ENCODE measurements around the gene FILIP1.

The FILIP1 gene

GRCh38 chr6:75397656-75398465, 95.7 kb downstream of the FILIP1 start:
- DNase-seq, result no peak
- Mint-ChIP-seq H3K27me3 (peaks cover 12% of the 10 kb centered on the region), H3K9me3 (no peaks in the 10 kb centered on the region), H3K4me3 (no peak overlapping the region), H3K4me1 (no peaks in the 10 kb centered on the region), H3K27ac (no peak overlapping the region)
- no peak for ATAC-seq

GRCh38 chr6:75397171-75397570, 96.4 kb downstream of the FILIP1 start:
- Mint-ChIP-seq H3K4me3 (no peak overlapping the region), H3K4me1 (no peaks in the 10 kb centered on the region), H3K9me3 (no peaks in the 10 kb centered on the region), H3K27ac (no peak overlapping the region), H3K27me3 (peaks cover 12% of the 10 kb centered on the region)
- no peak for DNase-seq
- ATAC-seq, result no peak

GRCh38 chr6:75396005-75396800, 97.4 kb downstream of the FILIP1 start:
- DNase-seq (no peak), ATAC-seq (no peak)
- peaks cover 7% of the 10 kb centered on the region for H3K27me3 Mint-ChIP-seq
- H3K27ac Mint-ChIP-seq, result no peak overlapping the region
- no peaks in the 10 kb centered on the region for H3K9me3 Mint-ChIP-seq
- H3K4me3 Mint-ChIP-seq, result no peak overlapping the region
- H3K4me1 Mint-ChIP-seq, result no peaks in the 10 kb centered on the region

GRCh38 chr6:75393806-75394205, 99.8 kb downstream of the FILIP1 start:
- no peaks in the 10 kb centered on the region for H3K9me3 Mint-ChIP-seq
- no peak for DNase-seq
- H3K27ac Mint-ChIP-seq, result no peak overlapping the region
- no peak for ATAC-seq
- no peak overlapping the region for H3K4me3 Mint-ChIP-seq
- H3K4me1 Mint-ChIP-seq, result no peaks in the 10 kb centered on the region
- peaks cover 7% of the 10 kb centered on the region for H3K27me3 Mint-ChIP-seq

GRCh38 chr6:75391276-75391675, 102.3 kb downstream of the FILIP1 start:
- no peak for DNase-seq
- Mint-ChIP-seq H3K27ac (no peak overlapping the region), H3K27me3 (peaks cover 8% of the 10 kb centered on the region), H3K4me3 (no peak overlapping the region), H3K4me1 (no peaks in the 10 kb centered on the region), H3K9me3 (no peaks in the 10 kb centered on the region)
- no peak for ATAC-seq

GRCh38 chr6:75386050-75386770, 107.4 kb downstream of the FILIP1 start:
- H3K27me3 Mint-ChIP-seq, result peaks cover 16% of the 10 kb centered on the region
- no peak overlapping the region for H3K27ac Mint-ChIP-seq
- DNase-seq, result no peak
- no peaks in the 10 kb centered on the region for H3K4me1 Mint-ChIP-seq
- no peaks in the 10 kb centered on the region for H3K9me3 Mint-ChIP-seq
- no peak for ATAC-seq
- no peak overlapping the region for H3K4me3 Mint-ChIP-seq

- Mint-ChIP-seq H3K9me3 (no peaks in the 10 kb centered on the region), H3K4me1 (no peaks in the 10 kb centered on the region), H3K27ac (no peak overlapping the region), H3K4me3 (no peak overlapping the region), H3K27me3 (peaks cover 21% of the 10 kb centered on the region)
- no peak for ATAC-seq
- no peak for DNase-seq
Observed at GRCh38 chr6:75384116-75384515, 109.5 kb downstream of the FILIP1 start.

- no peak for DNase-seq
- H3K4me1 Mint-ChIP-seq, result no peaks in the 10 kb centered on the region
- no peak overlapping the region for H3K4me3 Mint-ChIP-seq
- no peak for ATAC-seq
- H3K27me3 Mint-ChIP-seq, result peaks cover 14% of the 10 kb centered on the region
- H3K9me3 Mint-ChIP-seq, result no peaks in the 10 kb centered on the region
- no peak overlapping the region for H3K27ac Mint-ChIP-seq
Observed at GRCh38 chr6:75382634-75382900, 111.0 kb downstream of the FILIP1 start.

- Mint-ChIP-seq H3K9me3 (no peaks in the 10 kb centered on the region), H3K27me3 (peaks cover 14% of the 10 kb centered on the region), H3K4me3 (no peak overlapping the region), H3K4me1 (no peaks in the 10 kb centered on the region), H3K27ac (no peak overlapping the region)
- no peak for ATAC-seq
- no peak for DNase-seq
Observed at GRCh38 chr6:75381877-75382633, 111.5 kb downstream of the FILIP1 start.

GRCh38 chr6:75379536-75379935, 114.1 kb downstream of the FILIP1 start:
- H3K4me1 Mint-ChIP-seq, result no peaks in the 10 kb centered on the region
- no peak overlapping the region for H3K4me3 Mint-ChIP-seq
- H3K9me3 Mint-ChIP-seq, result no peaks in the 10 kb centered on the region
- DNase-seq (no peak), ATAC-seq (no peak)
- H3K27ac Mint-ChIP-seq, result no peak overlapping the region
- peaks cover 24% of the 10 kb centered on the region for H3K27me3 Mint-ChIP-seq

GRCh38 chr6:75378101-75378500, 115.5 kb downstream of the FILIP1 start:
- Mint-ChIP-seq H3K9me3 (no peaks in the 10 kb centered on the region), H3K27ac (no peak overlapping the region), H3K4me1 (no peaks in the 10 kb centered on the region), H3K4me3 (no peak overlapping the region), H3K27me3 (peaks cover 25% of the 10 kb centered on the region)
- no peak for ATAC-seq
- no peak for DNase-seq

GRCh38 chr6:75377386-75377785, 116.2 kb downstream of the FILIP1 start:
- Mint-ChIP-seq H3K9me3 (peaks cover 0 to 7% of the 10 kb centered on the region in 2 donors), H3K4me1 (no peaks in the 10 kb centered on the region), H3K27ac (no peak overlapping the region), H3K4me3 (no peak overlapping the region), H3K27me3 (peaks cover 28% of the 10 kb centered on the region)
- ATAC-seq, result no peak
- no peak for DNase-seq

GRCh38 chr6:75376347-75377024, 117.1 kb downstream of the FILIP1 start:
- ATAC-seq (no peak), DNase-seq (no peak)
- Mint-ChIP-seq H3K4me3 (no peak overlapping the region), H3K27ac (no peak overlapping the region), H3K27me3 (peaks cover 30% of the 10 kb centered on the region), H3K9me3 (peaks cover 0 to 11% of the 10 kb centered on the region in 2 donors), H3K4me1 (no peaks in the 10 kb centered on the region)

DNA sequence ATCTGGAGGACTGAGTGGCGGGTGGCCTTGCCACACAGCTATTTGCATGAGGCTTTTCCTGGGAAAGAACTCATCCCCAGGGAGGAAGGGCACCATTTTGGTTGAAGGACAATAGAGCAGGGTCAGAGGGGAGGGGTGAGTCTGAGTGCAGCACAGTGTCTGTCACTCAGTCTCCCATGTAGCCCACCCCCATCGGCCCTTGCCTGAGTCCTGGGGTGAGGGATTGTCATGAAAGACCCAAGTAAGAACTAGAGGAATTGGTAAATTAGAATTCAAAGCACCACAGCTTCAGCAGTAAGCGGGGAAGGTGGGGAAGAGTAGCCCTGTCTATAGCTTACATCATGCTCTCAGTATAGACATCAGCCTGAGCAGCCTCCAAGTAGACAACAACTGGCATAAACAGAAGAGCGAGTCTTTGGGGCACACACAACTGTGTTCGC, 118.6 kb downstream of the FILIP1 start:
- Mint-ChIP-seq H3K9me3 (peaks cover 0 to 11% of the 10 kb centered on the region in 2 donors), H3K27me3 (peaks cover 32% of the 10 kb centered on the region), H3K4me1 (no peaks in the 10 kb centered on the region), H3K4me3 (no peak overlapping the region), H3K27ac (no peak overlapping the region)
- DNase-seq (no peak), ATAC-seq (no peak)

DNA sequence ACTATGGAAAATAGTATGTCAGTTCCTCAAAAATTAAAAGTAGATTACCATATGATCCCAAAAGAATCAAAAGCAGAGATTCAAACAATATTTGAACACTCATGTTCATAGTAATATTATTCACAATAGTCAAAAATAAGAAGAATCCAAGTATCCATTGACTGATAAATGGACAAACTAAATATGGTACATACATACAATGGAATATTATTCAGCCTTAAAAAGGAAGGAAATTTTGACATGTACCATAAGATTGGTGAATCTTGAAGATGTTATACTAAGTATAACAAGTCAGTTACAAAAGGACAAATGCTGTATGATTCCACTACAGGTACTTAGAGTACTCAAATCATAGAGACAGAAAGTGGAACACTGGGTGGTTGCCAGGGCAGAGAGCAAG, 120.7 kb downstream of the FILIP1 start:
- H3K4me1 Mint-ChIP-seq, result no peaks in the 10 kb centered on the region
- H3K27me3 Mint-ChIP-seq, result peaks cover 26% of the 10 kb centered on the region
- no peak overlapping the region for H3K4me3 Mint-ChIP-seq
- no peak for DNase-seq
- no peak for ATAC-seq
- peaks cover 0 to 11% of the 10 kb centered on the region in 2 donors for H3K9me3 Mint-ChIP-seq
- H3K27ac Mint-ChIP-seq, result no peak overlapping the region

Measured in stimulated activated naive CD8-positive, alpha-beta T cell treated with anti-CD3 and anti-CD28 coated beads, Interleukin-15, amount 100 ng/mL, for 72 hours (primary cell).